ENCODE results near the gene LAMB3.

The LAMB3 gene

DNA sequence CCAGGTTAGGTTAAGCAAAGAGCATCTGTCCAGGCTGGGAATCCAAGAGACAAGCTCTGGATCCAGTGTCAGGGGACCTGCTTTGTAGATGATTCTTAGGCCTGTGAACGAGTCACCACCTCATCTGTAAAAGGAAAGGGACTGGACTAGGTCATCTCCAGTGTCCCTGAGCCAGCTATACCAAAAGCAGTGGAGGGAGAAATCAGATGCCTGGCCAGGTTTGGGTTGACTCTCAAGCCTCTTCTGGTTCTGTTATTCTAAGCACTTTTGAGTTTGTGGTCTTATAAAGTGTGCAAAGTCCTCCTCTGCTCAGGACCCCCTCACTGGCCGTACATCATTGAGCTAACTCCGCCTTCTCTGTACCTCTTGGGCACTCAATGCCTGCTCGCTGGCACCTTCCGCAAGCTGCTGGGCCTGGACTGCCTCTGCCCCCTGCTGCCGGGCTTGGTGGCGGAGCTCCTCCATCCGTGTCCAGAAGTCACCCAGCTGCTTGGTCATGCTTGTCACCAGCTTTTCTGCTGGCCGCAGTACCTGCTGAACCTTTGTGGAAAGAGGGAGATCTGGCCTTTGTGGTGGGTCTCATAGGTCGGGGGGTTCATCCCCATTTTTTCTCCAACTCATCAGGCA lies 35.1 kb downstream of the LAMB3 start:
- DNase-seq: no peak

GRCh38 chr1:209616366-209617046 lies 35.7 kb downstream of the LAMB3 start:
- DNase-seq: no peak

DNA sequence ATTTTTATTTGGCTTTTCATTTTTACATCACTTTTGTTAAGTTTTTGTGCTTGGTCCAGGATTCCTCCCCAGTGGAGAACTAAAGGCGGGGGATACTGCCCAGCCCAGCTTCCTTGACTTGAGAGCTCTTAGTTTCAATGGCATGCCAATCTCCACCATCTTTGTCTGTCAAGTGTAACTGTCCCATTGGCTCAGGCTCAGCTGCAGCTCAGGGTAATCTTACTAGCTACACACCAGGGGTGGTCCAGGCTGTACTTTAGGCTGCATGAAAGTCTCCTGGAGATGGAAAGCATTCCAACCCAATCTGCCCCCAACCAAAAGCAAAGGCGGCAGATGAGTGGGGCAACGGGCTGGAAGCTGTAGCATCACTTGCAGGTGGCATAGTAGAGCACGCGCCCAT lies 37.3 kb downstream of the LAMB3 start:
- DNase-seq: no peak

- no peak for DNase-seq
Measured at GRCh38 chr1:209614151-209614420, 38.1 kb downstream of the LAMB3 start.

DNA sequence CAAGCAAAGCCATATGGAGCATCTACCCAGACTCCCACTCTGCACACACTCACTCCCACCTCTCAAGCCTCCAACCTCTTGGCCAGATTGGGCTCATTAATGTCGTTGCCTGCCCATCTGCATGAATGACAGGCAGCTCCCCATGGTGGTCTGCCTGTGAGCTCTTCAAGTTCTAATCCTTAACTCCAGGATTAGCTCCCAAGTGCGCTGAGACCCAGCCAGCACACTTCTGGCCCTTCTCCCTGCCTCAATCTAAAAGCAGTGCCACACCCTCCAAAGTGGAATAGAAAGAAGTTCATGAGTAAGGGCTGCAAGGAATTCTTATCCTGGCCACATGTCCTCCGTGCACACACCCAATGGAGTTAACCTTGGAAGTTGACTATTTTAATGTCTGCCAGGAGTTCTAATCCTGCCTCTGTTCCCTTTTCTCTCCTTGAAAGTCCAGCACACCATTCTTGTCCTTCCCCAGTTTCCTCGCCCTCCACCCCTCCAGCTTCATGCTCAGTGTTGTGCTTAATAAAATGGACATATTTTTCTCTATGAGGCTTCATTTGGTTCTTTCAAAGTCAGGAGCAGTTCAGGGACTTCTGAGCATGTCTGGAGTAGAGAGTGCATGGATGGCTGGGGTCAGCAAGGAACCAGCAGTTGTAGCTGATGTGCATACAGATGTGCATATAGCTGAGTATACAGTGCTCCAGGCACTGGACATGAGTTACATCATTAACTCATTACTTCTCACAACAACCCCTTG lies 38.6 kb downstream of the LAMB3 start:
- DNase-seq: no peak

GRCh38 chr1:209612646-209613399 lies 39.4 kb downstream of the LAMB3 start:
- DNase-seq: no peak

- no peak for DNase-seq
Measured at GRCh38 chr1:209611771-209612570, 40.3 kb downstream of the LAMB3 start.

- DNase-seq: no peak
Measured at GRCh38 chr1:209610631-209610905, 41.7 kb downstream of the LAMB3 start.

DNA sequence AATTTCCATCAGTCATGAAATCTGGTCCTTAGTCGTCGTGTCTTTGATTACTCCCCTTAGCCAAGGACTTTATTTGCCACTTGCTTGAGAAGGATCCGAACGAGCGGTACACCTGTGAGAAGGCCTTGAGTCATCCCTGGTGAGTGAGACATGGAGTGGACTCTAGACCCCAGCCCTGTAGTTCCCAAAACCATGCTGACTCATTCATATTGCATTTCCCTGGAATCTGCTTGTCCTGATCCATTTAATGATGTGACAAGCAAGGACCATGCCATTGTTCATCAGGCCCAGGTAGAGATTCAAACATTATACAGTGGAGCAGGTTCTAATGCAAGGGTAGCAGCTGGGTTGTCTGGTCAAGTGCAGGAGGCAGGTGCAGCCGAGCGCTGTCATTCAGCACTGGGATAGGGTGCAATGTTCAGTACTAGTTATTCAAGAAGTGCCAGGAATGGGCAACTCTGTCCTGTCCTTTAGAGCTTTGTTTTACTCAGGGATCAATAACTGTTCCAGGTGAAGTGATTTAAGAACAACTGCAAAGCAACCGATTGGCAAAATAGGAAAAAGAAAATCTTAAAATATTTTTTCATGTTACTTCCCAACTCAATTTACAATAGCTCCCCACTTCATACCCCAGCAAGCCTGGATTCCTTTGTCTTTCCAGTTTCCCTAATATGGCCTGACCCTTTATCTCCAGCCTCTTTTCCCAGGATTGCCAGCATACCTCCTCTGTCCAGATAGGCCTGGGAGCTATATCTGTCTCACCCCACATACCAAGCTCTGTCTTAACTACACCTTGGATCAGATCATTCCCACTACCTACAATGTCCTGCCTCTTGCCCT lies 42.2 kb downstream of the LAMB3 start:
- DNase-seq: no peak

- no peak for DNase-seq
Measured at GRCh38 chr1:209609041-209609790, 43.0 kb downstream of the LAMB3 start.

GRCh38 chr1:209607795-209608178 lies 44.4 kb downstream of the LAMB3 start:
- DNase-seq: no peak

GRCh38 chr1:209607102-209607794 lies 45.0 kb downstream of the LAMB3 start:
- no peak for DNase-seq

GRCh38 chr1:209603877-209604276 lies 48.3 kb downstream of the LAMB3 start:
- DNase-seq: no peak

- no peak for DNase-seq
Measured at GRCh38 chr1:209601809-209602657, 50.2 kb downstream of the LAMB3 start.

DNA sequence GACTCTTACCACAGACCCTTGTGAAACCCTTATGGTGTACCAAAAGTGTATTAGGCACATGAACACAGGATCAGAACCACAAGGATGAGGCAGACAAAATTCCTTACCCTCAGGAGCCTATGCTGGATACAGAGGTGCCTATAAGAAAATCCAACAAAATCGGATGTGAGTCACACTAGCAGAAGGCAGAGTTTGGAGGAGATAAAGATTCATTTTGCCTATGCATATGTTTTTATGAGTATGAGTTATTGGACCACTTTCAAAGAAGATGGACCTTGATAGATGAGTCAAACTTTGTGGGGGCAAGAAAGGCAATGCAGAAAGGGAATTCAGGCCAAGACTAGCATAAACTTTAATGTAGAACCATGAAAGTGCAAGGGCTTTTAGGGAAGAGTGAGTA lies 51.7 kb downstream of the LAMB3 start:
- DNase-seq: no peak

GRCh38 chr1:209598227-209598626 lies 54.0 kb downstream of the LAMB3 start:
- DNase-seq: no peak

- DNase-seq: no peak
Measured at GRCh38 chr1:209597499-209597898, 54.7 kb downstream of the LAMB3 start.

- DNase-seq: no peak
Measured at GRCh38 chr1:209595599-209596285, 56.5 kb downstream of the LAMB3 start.

DNA sequence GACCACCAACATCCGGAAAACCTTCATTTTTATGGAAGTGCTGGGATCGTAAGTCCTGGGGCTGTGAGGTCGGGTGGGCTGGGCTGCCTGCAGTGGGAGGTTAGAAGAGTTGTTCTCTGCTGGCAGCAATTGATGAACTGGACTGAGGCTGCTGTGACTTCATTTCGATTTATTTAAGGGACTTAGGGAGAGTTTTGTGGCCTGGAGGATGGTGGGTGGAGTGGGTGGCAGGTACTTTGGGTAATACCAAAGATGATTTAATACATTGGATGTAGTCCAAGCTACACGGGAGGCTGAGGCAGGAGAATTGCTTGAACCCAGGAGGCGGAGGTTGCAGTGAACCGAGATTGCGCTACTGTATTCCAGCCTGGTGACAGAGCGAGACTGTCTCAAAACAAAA lies 57.2 kb downstream of the LAMB3 start:
- DNase-seq: no peak
